Neuronal stem cell (in vitro differentiated cells): Measurements from ENCODE around the gene XAGE1A. TPM values are rescaled to one million over a fixed set of nuclear protein-coding genes. Genes with fewer than 3 reads are reported as not detected.
"Not testable (repeated sequence)": the region's sequence is repeated elsewhere in the genome, so short reads cannot be mapped to it uniquely, and the experiment has no call there.

Experiments used
- DNase-seq: peaks from one replicate; pipeline ENCODE4 v3.0.0-alpha.2; 2013; ENCODE audit warnings: low spot score
- H2AFZ ChIP-seq: one replicate; pipeline ENCODE4 v1.6.1; 2013; ENCODE audit warnings: mild to moderate bottlenecking, low read length, inconsistent platforms
- H2AK5ac ChIP-seq: 2 replicates; pipeline ENCODE4 v1.6.1; 2013; ENCODE audit warnings: low read depth, mild to moderate bottlenecking, inconsistent platforms, low read length, moderate library complexity, mixed read lengths
- H2BK120ac ChIP-seq: 2 replicates; pipeline ENCODE4 v1.6.1; 2013; ENCODE audit warnings: low read depth, mild to moderate bottlenecking, inconsistent platforms, low read length, moderate library complexity, mixed read lengths
- H2BK12ac ChIP-seq: one replicate; pipeline ENCODE4 v1.6.1; 2013; ENCODE audit warnings: low read length, inconsistent platforms
- H2BK15ac ChIP-seq: 2 replicates; pipeline ENCODE4 v1.6.1; 2013; ENCODE audit warnings: mild to moderate bottlenecking, low read length, inconsistent platforms, mixed read lengths
- H2BK5ac ChIP-seq: one replicate; pipeline ENCODE4 v1.6.1; 2013; ENCODE audit warnings: inconsistent platforms, mild to moderate bottlenecking, low read length, moderate library complexity
- H3K14ac ChIP-seq: one replicate; pipeline ENCODE4 v1.6.1; 2013; ENCODE audit warnings: low read length, inconsistent platforms
- H3K18ac ChIP-seq: 2 replicates; pipeline ENCODE4 v1.6.1; 2013; ENCODE audit warnings: low read length, inconsistent platforms
- H3K23ac ChIP-seq: 2 replicates; pipeline ENCODE4 v1.6.1; 2013; ENCODE audit warnings: low read depth, mild to moderate bottlenecking, mixed read lengths, low read length, inconsistent platforms; ENCODE audit not compliant: poor library complexity
- H3K27ac ChIP-seq: replicated peaks from 3 replicates; pipeline ENCODE4 v1.5.1; 2013; ENCODE audit warnings: low read length, inconsistent platforms
- H3K27me3 ChIP-seq, 3 experiments: 2 replicates each; pipeline ENCODE4 v1.6.1; 2013; ENCODE audit warnings: low read length in 3 of 3, mild to moderate bottlenecking in 2 of 3, inconsistent platforms in 1 of 3, low read depth in 1 of 3, mixed read lengths in 1 of 3, moderate library complexity in 1 of 3; ENCODE audit not compliant: control insufficient read depth in 3 of 3, insufficient read depth in 3 of 3
- H3K36me3 ChIP-seq, 2 donors: replicated peaks in 1 of 2; 2 replicates each; pipeline ENCODE4 v1.6.1; 2013; ENCODE audit warnings: low read length in 2 of 2; ENCODE audit not compliant: control insufficient read depth in 2 of 2, insufficient read depth in 2 of 2
- H3K4ac ChIP-seq: 2 replicates; pipeline ENCODE4 v1.6.1; 2013; ENCODE audit warnings: inconsistent platforms, mild to moderate bottlenecking, low read length, moderate library complexity
- H3K4me1 ChIP-seq, 2 donors: 1 replicate in 1 of 2; 2 replicates in 1 of 2; pipeline ENCODE4 v1.6.1; 2013; ENCODE audit warnings: low read length in 2 of 2, low read depth in 1 of 2; ENCODE audit not compliant: control insufficient read depth in 2 of 2, insufficient read depth in 1 of 2
- H3K4me2 ChIP-seq: one replicate; pipeline ENCODE4 v1.6.1; 2013; ENCODE audit warnings: mild to moderate bottlenecking, low read length, inconsistent platforms; ENCODE audit not compliant: insufficient read depth, poor library complexity, severe bottlenecking
- H3K4me3 ChIP-seq, 2 donors: 2 replicates each; pipeline ENCODE4 v1.5.1; 2013; ENCODE audit warnings: low read length in 2 of 2, mild to moderate bottlenecking in 2 of 2, inconsistent platforms in 1 of 2, moderate library complexity in 1 of 2
- H3K79me1 ChIP-seq: one replicate; pipeline ENCODE4 v1.6.1; 2013; ENCODE audit warnings: low read depth, mild to moderate bottlenecking, inconsistent platforms, low read length, moderate library complexity
- H3K9ac ChIP-seq: one replicate; pipeline ENCODE4 v1.6.1; 2013; ENCODE audit warnings: mild to moderate bottlenecking, low read depth, low read length, inconsistent platforms; ENCODE audit not compliant: poor library complexity
- H3K9me3 ChIP-seq, 2 donors: replicated peaks in 1 of 2; 2 replicates each; pipeline versions ENCODE3 to v1.6.1; 2013; ENCODE audit warnings: low read length in 2 of 2, mild to moderate bottlenecking in 2 of 2, inconsistent platforms in 1 of 2, low read depth in 1 of 2, mixed read lengths in 1 of 2, moderate library complexity in 1 of 2; ENCODE audit not compliant: control insufficient read depth in 2 of 2, insufficient read depth in 1 of 2
- H4K8ac ChIP-seq: one replicate; pipeline ENCODE4 v1.6.1; 2013; ENCODE audit warnings: low read depth, mild to moderate bottlenecking, inconsistent platforms, low read length, moderate library complexity
- H4K91ac ChIP-seq: one replicate; pipeline ENCODE4 v1.6.1; 2013; ENCODE audit warnings: low read length, low read depth, mild to moderate bottlenecking, inconsistent platforms; ENCODE audit not compliant: poor library complexity
- WGBS, 2 donors: extraction: QIAGEN DNeasy Blood & Tissue Kit; methylation state at CpG; one replicate each; pipeline ENCODE4 v1.1.7; 2013; ENCODE audit warnings: missing lambda C conversion rate in 2 of 2, mixed read lengths in 1 of 2; ENCODE audit not compliant: insufficient read length in 2 of 2, insufficient replicate concordance in 1 of 2; ENCODE audit errors: extremely low coverage in 2 of 2; 5-methylcytosine and 5-hydroxymethylcytosine counted together
- small RNA-seq: library from polyadenylated mRNA; stranded (forward); fragments of <200 nt; extraction: miRNeasy Mini kit (QIAGEN cat#:217004); gene quantifications from one replicate; pipeline ENCODE3, GENCODE V24; 2013; ENCODE audit not compliant: insufficient read depth

The XAGE1A gene

GRCh38 chrX:52542311-52542710, 46.7 kb downstream of the XAGE1A start:
- H4K8ac ChIP-seq: no peak overlapping the region
- H3K9ac ChIP-seq: no peak overlapping the region
- no peak overlapping the region for H3K4me3 ChIP-seq
- H2BK5ac ChIP-seq: no peak overlapping the region
- no peak overlapping the region for H3K14ac ChIP-seq
- no peak overlapping the region for H3K4me2 ChIP-seq
- H2BK12ac ChIP-seq: no peak overlapping the region
- H3K4me1 ChIP-seq: no peaks in the 10 kb centered on the region
- H2BK120ac ChIP-seq: no peak overlapping the region
- no peak for DNase-seq
- H2BK15ac ChIP-seq: no peak overlapping the region
- no peaks in the 10 kb centered on the region for H3K79me1 ChIP-seq
- no peak overlapping the region for H4K91ac ChIP-seq
- H3K18ac ChIP-seq: no peak overlapping the region
- no peak overlapping the region for H2AK5ac ChIP-seq
- WGBS, 2 donors: no CpG with 5 or more reads among the region's 6 CpGs
- no peaks in the 10 kb centered on the region for H3K36me3 ChIP-seq
- H3K4ac ChIP-seq: no peak overlapping the region
- no peaks in the 10 kb centered on the region for H3K9me3 ChIP-seq
- H3K23ac ChIP-seq: no peak overlapping the region
- no peak overlapping the region for H3K27ac ChIP-seq
- no peak overlapping the region for H2AFZ ChIP-seq
- H3K27me3 ChIP-seq: peaks cover 0 to 8% (median 0%) of the 10 kb centered on the region in 3 experiments

- Histone ChIP-seq H2AK5ac (no peak overlapping the region), H2BK5ac (no peak overlapping the region), H3K23ac (no peak overlapping the region), H4K91ac (no peak overlapping the region), H3K36me3 (no peaks in the 10 kb centered on the region), H3K4me2 (no peak overlapping the region), H3K4me3 (no peak overlapping the region), H2BK120ac (no peak overlapping the region), H4K8ac (no peak overlapping the region), H3K4me1 (no peaks in the 10 kb centered on the region), H3K27ac (no peak overlapping the region), H3K9me3 (no peaks in the 10 kb centered on the region), H3K27me3 (peaks cover 0 to 8% (median 0%) of the 10 kb centered on the region in 3 experiments), H2BK12ac (no peak overlapping the region), H3K14ac (no peak overlapping the region), H3K9ac (no peak overlapping the region), H3K4ac (no peak overlapping the region), H2BK15ac (no peak overlapping the region), H2AFZ (no peak overlapping the region), H3K18ac (no peak overlapping the region), H3K79me1 (no peaks in the 10 kb centered on the region)
- no CpG with 5 or more reads among the region's 21 CpGs for WGBS, 2 donors
- DNase-seq: no peak
Observed at GRCh38 chrX:52544147-52544840, 48.7 kb downstream of the XAGE1A start.

- H2BK120ac ChIP-seq, H2BK5ac ChIP-seq, H3K18ac ChIP-seq, H2AFZ ChIP-seq, H4K8ac ChIP-seq, H3K9me3 ChIP-seq, H3K27ac ChIP-seq, H3K9ac ChIP-seq, H2BK12ac ChIP-seq, H3K23ac ChIP-seq, H3K36me3 ChIP-seq, H2BK15ac ChIP-seq, H3K4me3 ChIP-seq, H3K27me3 ChIP-seq, H3K4me2 ChIP-seq, H3K79me1 ChIP-seq, H3K4ac ChIP-seq, DNase-seq, H3K4me1 ChIP-seq, H3K14ac ChIP-seq, H4K91ac ChIP-seq, H2AK5ac ChIP-seq: not testable (repeated sequence)
- WGBS, 2 donors: no CpG with 5 or more reads among the region's 3 CpGs
Observed at GRCh38 chrX:52548769-52549168, 53.2 kb downstream of the XAGE1A start.

Small RNA genes within 50 kb of the gene (small RNA-seq; reads per million reads assigned to genes)
- not detected for gene BX510359.8
- not detected for gene RBM22P7
